NCI-H1105 (cell line): Measurements from ENCODE around the gene ITGB7.
"Not testable (repeated sequence)": the region's sequence is repeated elsewhere in the genome, so short reads cannot be mapped to it uniquely, and the experiment has no call there.

Experiments
- DNase-seq: peaks from one replicate; lab custom pipeline; 2025; lab: John Stamatoyannopoulos, UW

ITGB7 gene

DNA sequence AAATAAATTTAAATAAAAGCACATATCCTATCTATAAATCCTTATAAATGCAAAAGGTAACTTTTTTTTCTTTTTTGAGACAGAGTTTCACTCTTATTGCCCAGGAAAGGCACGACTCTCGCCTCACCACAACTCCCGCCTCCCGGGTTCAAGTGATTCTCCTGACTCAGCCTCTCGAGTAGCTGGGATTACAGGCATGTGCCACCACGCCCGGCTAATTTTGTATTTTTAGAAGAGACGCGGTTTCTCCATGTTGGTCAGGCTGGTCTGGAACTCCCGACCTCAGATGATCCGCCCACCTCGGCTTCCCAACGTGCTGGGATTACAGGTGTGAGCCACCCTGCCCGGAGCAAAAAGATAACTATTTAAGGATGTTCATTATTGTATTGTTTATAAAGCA lies 28.2 kb downstream of the ITGB7 start:
- not testable (repeated sequence) for DNase-seq

DNA sequence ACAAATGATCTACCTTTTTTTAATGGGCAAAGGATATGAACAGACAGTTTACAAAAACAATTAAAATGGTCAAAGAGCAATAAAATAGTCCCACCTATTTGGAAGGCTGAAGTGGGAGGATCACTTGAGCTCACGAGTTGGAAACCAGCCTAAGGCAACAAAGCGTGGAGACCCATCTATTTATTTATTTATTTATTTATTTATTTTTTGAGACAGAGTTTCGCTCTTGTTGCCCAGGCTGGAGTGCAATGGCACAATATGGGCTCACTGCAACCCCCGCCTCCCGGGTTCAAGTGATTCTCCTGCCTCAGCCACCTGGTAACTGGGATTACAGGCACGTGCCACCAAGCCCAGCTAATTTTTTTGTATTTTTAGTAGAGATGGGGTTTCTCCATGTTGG lies 29.6 kb downstream of the ITGB7 start:
- DNase-seq = not testable (repeated sequence)

DNA sequence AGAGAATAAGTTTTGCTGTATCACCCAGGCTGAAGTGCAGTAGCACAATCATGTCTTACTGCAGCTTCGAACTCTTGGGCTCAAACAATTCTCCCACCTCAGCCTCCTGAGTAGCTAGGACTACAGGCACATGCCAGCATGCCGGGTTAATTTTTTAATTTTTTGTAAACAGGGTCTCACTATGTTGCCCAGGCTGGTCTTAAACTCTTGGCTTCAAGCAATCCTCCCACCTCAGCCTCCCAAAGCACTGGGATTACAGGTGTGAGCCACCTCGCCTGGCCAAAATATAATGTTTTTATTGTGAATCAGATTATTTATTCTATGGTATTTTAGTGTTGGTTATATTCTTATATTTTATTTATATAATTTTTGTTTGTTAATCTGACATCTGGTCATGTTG lies 30.3 kb downstream of the ITGB7 start:
- DNase-seq = no peak

DNA sequence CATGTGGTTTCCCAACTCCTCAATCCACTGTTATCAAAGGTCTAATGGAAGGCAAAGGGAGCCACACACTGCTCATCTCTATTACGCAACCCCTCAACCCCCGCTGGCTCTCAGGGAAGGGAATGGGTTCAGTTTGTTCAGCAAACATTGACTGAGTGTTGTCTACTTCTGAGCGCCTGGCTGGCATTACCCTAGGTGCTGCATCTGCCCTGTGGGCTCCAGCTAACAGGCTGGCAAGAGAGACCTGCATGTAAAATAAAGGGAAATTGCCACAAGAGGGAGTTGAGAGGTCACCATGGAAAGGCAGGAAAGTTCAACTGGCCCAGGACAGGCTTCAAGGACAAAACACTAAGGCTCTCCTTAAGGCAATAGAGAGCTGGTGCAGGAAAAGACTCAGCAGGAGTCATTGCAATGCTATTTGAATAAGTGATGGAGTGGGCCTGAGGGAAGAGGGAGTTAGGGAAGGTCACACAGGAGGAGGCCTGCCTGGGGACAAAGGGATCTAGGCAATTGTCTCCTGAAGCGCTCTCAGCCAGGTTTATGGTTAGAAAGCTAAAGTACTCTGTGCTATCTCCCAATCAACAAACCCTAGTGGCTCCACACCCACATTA lies 32.1 kb downstream of the ITGB7 start:
- DNase-seq = no peak

DNA sequence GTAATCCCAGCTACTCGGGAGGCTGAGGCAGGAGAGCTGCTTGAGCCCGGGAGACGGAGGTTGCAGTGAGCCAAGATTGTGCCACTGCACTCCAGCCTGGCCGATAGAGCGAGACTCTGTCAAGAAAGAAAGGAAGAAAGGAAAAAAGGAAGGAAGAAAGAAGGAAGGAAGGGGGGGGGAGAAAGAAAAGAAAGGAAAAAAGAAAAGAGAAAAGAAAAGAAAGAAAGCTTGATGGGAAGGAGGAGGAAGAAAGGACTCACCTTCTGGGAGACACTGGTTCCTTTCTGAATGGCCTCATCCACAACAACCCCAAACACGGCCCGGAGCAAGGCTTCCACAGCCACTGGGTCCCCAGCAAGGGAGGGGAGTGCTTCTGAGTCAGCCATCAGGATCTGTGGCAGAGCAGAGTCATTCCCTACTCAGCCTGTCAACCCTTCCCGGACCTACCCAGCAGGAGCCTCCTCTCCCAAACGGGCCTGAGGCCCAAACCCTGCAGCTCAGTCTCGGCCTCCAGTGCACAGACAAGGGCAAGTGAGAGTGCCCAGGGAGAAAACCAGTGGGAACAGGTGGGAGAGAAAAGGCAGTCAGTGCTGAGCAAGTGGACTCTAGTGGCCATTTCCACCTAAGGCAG lies 33.9 kb downstream of the ITGB7 start:
- no peak for DNase-seq

DNA sequence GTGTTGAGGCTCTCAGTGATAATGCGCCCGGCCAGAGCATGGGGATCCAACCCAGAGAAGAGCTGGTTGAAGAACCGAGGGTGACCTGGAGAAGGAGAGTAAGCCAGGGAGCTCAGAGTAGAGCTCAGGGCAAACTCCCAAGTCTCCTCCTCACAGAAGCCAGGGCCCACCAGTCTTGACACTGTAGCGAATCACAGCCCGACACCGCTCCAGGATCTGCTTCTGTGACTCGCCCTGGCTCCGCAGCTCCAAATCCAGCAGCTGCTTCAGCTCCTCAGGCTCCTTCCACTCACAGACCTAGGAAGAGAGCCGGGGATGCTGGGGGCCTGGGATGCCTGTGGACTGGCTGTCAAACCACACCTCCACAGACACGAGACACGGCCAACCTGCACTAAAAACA lies 34.7 kb downstream of the ITGB7 start:
- DNase-seq = no peak

DNA sequence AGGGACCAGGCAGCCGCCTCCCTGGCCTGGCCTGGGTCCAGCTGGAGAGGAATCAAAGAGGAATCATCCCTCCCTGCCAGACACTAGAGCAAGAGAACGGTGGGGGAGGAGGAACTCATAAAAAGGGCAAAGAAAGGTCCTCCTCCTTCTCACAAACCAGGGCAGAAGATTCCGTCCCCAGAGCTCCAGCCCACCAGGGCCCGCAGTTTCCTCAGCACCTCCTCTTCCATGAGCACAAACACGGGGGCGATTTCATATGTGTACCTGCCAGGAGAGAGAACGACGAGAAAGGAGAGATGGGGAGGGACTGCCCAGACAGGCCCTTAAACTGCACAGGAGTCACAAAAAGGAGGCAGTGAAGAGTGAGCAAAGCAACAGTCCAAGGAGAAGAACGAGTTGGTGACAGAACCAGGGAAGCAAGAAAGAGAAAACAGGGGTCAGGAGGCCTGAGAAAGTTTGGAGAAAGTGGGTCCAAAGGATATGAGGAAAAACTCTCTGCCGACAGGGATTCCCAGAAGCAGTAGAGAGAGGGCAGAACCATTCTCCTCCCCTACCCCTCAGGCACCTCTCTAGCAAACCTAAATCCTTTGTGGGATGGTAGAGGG lies 35.2 kb downstream of the ITGB7 start:
- no peak for DNase-seq

DNA sequence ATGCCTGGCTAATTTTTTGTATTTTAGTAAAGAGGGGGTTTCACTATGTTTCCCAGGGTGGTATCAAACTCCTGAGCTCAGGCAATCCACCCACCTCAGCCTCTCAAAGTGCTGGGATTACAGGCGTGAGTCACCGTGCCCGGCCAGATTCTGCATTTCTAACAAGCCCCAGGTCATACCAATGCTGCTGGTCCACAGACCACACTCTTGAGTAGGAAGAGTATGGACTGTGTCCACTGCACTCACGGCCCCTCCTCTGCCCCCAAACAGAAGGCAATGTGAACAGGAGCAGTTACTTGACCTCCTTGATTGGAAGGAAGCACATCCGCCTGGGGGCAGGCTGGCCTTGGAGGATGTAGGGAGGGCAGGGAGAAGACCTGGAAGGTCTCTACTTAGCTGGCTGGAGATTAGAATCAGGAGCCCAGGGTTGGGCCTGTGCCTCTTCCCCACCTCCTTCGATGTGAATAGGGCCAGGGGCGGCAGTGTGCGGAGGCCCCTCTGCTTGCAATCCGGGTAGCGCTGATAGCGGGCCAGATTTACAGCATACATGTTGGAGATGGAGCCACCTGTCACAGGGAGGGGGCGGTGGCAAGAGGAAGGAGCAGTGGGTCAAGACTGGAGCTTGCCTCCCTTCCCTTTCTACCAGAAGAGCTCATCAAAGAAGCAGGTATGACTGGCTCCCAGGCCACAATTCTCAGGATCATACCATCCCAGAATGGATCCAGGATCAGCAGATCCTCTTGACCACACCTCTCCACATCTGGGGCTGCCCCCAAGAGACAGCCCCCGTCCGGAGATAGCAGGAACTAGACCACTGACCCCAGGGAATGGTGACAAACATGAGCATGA lies 36.0 kb downstream of the ITGB7 start:
- no peak for DNase-seq

DNA sequence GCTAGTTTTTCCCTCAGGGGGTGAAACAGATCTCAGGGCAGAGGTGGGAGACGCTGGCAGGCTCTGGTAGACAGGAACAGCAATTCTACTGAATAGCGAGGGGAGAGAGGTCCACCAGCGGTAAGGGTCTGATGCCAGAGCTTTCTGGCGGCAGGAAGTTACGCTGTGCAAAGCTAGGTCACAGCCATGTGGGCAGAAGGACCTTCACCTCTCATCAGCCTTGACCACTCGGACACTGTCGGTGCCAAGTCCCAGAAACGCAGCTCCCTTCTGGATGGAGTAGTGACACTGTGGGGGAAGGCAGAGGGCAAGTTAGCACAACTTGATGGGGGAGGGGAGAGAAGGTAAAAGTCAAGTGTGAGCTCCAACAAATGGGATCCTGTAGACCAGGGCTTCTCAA lies 36.8 kb downstream of the ITGB7 start:
- DNase-seq = no peak

DNA sequence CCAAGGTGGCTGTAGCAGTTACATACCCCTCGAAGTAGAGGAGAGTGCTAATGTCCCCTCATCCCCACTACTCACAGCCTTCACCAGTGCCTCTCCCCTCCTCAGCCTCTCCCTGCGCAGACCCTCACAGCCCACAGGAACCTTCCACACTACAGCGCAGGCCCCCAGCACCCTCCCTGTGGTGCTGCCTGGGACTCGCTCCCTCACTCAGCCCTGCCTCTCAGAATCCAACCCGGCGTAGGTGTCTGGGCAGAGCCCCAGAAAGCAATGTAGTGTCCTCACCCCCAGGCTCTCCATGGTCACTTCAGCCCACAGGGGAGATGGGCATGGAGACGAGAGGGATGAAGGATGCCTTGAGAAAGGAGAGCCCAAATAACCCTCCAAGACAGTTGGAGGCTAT lies 37.4 kb downstream of the ITGB7 start:
- no peak for DNase-seq

DNA sequence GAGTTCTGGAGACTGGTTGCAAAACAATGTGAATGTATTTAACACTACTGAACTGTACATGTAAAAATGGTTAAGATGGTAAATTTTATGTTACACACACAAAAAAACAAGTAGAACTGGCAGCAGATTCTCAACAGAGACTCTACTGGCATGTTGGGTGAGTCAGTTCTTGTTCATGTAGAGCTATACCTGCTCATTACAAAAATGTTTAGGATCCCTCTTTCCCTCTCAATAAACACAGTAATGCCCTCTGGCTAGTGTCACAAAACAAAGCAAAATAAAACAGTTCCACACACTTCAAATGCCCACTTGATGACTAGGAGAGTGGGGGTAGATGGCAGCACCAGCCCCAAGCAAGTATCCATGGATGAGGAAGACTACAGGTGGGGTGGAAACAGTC lies 40.2 kb downstream of the ITGB7 start:
- DNase-seq = no peak

DNA sequence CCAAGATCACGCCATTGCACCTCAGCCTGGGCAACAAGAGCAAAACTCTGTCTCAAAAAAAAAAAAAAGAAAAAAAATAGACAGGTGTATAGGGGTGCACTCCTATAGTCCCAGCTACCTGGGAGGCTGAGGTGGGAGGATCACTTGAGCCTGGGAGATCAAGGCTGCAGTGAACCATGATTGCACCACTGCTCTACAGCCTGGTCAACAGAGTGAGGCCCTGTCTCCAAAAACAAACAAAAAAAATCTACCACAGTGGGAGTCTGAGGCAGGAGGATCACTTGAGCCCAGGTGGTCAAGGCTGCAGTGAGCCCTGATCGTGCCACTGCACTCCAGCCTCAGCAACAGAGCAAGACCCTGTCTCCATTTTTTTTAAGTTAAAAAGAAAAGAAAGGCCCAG lies 44.0 kb downstream of the ITGB7 start:
- not testable (repeated sequence) for DNase-seq

DNA sequence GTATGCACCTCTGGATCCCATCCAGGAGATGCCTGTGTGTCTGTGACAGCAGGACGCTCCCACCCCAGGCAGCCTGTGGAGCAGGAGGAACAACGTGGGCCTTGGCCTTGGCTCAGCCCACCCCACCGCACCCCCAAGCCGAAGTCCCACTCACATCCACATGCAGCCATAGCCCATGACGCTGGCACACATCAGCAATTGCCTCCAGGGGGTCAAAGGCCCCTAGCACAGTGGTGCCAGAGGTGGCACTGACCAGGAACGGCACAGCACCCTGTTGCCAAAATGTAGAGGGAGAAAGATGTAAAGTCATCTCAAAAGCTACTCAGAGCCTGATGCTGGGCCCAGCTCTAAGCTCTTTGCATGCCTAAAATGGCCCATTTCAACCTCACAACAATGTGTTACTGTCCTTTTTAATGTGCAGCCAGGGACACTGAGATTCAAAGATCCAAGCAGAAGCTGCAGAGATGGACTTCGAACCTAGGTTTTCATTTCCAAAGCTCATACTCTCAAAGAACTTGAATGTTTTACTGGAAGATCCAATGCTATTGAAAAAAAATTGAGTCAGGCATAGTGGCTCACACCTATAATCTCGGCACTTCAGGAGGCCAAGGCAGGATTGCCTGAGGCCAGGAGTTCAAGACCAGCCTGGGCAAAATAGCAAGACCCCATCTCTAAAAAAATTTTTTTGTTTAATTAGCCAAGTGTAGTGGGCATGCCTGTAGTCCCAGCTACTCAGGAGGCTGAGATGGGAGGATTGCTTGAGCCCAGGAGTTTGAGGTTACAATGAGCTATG lies 45.7 kb downstream of the ITGB7 start:
- no peak for DNase-seq

DNA sequence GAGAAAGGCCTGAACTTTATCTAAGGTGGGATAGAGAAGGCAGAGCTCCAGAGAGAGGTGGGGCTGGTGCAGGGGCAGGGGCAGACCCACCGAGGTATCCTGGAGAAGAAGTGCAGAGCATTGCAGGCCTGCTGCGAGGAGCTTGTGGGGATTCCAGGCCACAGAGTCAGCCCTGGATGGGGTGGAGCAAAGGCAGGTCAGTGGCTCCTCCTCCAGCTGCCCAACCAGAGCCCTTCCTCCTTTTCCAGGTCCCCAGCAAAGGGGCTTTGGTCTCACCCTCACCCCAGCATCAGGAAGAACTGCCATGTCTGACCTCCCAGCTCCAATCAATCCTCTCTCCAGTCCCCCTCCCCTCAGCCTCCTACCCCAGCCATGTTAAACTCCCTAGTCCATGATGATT lies 46.4 kb downstream of the ITGB7 start:
- DNase-seq = no peak

DNA sequence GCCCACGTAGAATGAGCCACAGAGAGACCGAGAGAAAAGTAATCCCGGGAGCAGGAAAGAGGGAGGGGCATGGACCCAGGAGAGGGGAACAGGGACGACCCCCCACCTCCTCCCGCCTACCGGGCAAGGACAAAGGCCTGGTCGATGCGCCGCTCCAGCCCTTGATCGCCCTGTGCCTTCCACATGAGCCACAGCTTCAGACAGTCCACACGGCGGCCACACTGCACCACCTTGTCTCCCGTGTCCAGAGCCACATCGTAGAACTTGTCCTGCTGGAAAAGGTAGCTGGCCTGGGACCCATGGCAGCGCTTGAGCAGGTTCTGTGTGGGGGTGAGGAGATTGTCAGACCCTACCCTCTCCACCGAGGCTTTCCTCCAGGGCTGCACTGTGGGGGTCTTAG lies 47.1 kb downstream of the ITGB7 start:
- DNase-seq = no peak

DNA sequence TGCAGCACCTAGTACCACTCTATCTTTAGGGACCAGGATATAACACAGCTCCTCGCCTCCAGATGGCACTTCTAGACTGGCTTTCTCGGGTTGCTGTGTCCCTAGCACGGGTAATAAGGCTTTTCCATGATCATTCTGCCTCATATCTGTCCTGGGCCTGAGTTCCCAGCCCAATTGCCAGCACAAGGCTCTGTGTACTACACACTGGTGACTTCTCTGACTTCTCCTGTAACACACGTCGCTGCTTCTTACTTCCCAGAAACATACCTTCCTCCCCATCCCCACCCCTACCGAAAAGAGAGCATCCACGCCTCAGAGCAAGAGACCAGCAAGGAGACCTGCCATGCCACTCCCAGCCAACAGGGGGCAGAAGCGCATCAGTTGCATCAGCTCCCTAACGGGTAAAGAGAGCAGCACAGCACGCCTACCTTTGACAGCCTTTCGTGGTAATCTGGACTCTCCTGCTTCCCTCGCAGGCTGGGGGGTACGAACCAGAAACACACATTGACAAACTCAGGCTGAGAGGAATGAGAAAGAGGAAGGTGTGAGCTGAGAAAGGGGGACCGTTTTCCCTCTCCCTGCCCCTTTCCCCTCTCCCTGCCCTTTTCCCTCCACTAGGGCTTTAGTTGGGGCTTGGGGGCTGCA lies 47.7 kb downstream of the ITGB7 start:
- peak; percentile 45 for DNase-seq

DNA sequence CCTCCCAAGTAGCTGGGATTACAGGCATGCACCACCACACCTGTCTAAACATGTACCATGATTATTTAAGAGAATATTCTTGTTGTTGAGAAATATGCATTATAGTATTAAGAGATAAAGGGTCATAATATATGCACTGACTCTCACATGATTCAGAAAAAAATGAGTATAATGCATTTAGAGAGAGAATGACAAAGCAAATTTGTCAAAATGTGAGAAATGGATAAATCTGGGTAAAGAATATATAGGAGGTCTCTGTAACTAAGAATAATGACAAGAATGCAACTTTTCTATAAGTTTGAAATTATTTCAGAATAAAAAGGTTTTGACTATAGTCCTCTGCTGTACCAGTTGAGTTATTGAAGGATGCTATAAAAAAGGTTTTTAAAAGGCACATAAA lies 54.7 kb downstream of the ITGB7 start:
- no peak for DNase-seq

DNA sequence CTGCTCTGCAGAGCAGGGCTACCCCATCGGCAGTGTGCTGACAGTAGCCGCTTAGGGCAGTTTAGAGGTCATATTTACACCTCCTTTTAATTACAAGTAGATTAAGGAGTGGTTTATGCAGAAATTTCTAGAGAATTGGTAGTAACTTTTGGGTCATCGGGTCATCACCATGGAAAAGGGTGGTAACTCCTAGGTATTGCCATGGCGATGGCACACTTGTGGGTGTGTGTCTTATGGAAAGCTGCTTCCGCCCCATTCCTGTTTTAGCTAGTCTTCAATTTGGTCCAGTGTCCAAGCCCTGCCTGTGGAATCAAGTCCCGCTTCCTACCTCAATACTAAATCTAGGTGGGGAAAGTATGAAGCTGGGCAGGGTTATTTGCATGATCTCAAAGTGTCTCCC lies 56.0 kb downstream of the ITGB7 start:
- no peak for DNase-seq

DNA sequence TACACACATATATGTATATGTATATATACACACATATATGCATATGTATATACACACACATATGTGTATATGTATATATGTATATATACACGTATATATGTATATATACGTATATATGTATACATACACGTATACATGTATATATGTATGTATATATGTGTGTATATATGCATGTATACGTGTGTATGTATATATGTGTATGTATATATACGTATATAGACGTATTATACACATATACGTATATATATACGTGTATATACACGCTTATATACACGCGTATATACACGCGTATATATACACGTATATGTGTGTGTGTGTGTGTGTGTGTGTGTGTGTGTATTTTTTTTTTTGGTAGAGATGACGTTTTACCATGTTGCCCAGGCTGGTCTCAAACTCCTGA lies 59.4 kb downstream of the ITGB7 start:
- DNase-seq = no peak

DNA sequence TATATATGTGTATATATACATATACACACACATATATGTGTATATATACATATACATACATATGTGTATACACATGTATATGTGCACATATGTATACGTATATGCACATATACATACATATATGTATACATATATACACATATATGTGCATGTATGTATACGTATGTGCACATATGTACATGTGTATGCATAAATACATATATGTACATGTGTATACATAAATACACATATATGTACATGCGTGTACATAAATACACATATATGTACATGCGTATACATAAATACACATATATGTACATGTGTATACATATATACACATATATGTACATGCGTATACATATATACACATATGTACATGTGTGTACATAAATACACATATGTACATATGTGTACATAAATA lies 59.9 kb downstream of the ITGB7 start:
- no peak for DNase-seq

DNA sequence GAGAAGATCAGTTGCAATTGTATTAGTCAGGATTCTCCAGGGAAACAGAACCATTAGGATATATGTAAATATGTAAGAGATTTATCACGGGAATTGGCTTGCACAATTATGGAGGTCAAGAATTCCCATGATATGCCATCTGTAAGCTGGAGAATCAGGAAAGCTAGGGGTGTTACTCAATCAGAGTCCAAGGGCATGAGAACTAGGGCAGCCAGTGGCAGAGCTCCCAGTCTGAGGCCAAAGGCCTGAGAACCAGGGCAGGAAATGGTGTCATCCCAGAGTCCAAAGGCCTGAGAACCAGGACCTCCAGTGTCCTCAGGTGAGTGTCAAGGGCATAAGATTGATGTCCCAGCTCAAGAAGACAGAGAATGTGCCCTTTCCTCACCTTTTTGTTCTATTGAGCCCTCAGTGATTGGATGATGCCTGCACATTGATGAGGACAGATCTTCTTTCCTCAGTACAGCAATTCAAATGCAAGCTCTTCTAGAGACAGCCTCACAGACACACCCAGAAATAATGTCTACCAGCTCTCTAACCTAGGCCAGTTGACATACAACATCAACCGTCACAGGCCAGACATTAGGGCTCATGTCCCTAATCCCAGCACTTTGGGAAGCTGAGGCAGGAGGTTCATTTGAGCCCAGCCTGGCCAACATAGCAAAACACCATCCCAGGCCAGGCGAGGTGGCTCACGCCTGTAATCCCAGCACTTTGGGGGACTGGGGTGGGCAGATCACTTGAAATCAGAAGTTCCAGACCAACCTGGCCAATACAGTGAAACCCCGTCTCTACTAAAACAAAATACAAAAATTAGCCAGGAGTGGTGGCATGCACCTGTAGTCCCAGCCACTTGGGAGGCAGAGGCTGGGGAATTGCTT lies 61.4 kb downstream of the ITGB7 start:
- DNase-seq = no peak
